ENCODE data around the gene CDCP2. TPM values are rescaled to one million over a fixed set of nuclear protein-coding genes. Genes with fewer than 3 reads are reported as not detected.
A peak's percentile ranks its signal among the peaks of the same experiment; 100 is the strongest.

CDCP2 gene
- total and polyA plus RNA-seq, 8 donors: 0.15 to 0.18 (median 0.18) TPM; not detected in 4

DNA sequence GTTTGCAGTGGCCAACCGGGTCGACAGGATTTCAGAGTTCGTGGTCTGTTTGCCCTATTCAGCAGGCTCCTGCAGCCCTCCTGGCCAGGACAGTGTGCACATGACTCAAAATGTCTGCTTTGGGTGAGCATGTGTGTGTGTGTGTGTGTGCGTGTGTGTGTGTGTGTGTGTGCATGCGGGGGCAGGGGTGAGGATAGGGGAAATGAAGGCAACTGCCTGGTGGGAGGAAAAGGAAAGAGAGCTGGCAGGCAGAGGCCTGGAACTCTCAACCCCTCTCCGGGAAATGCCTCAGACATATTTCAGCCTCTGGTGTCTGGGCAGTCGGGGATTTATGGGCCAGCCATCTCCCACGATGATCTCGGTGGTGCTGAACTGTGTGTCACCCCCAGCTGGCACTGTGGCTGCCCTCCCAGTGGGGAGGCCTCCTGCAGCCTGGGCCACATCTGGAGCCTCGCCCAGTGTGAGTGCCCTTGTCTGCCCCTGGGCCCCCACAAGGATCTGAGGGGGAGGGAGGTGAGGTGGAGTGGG is 15.2 kb downstream of the CDCP2 start:
- H3K4me3 ChIP-seq: no peak overlapping the region
- DNase-seq: peak in 1 of 4 donors; percentile 40
- no peak overlapping the region for H3K27ac ChIP-seq
- intact Hi-C loops (cut with DNase I): no loop called here
- no peaks in the 10 kb centered on the region for H3K9me3 ChIP-seq
- ATAC-seq: peak; percentile 49
- H3K27me3 ChIP-seq: no peaks in the 10 kb centered on the region
- no peaks in the 10 kb centered on the region for H3K4me1 ChIP-seq
- TF ChIP-seq, protein P1, sequence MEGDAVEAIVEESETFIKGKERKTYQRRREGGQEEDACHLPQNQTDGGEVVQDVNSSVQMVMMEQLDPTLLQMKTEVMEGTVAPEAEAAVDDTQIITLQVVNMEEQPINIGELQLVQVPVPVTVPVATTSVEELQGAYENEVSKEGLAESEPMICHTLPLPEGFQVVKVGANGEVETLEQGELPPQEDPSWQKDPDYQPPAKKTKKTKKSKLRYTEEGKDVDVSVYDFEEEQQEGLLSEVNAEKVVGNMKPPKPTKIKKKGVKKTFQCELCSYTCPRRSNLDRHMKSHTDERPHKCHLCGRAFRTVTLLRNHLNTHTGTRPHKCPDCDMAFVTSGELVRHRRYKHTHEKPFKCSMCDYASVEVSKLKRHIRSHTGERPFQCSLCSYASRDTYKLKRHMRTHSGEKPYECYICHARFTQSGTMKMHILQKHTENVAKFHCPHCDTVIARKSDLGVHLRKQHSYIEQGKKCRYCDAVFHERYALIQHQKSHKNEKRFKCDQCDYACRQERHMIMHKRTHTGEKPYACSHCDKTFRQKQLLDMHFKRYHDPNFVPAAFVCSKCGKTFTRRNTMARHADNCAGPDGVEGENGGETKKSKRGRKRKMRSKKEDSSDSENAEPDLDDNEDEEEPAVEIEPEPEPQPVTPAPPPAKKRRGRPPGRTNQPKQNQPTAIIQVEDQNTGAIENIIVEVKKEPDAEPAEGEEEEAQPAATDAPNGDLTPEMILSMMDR (IDR thresholded peaks at IDR 0.05): no peak
- no peaks in the 10 kb centered on the region for H3K36me3 ChIP-seq

DNA sequence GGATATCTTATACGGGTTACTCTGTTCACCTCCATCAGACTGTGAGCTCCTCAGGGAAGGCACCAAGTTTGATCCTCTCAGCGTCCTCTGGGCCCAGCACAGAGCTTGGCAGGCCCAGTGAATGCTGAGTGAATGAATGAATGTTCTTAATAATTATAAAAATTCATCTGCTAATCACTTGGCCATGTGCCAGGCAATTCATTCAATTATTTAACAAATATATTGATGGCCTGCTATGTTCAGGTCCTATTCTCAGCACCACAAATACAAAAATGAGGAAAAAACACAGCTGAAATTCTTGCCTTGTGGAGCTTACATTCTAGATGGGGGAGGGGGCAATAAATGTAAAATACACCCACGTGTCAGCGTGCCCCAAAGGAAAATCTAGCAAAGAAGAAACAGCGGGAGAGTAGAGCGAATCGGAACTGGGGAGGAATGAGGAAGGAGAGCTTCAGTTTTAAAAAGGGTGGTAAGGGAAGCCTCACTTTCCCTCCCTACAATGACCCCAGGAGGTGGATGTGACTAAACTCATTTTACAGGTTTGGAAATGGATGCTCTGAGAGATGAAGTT is 15.8 kb downstream of the CDCP2 start:
- Histone ChIP-seq H3K36me3 (no peaks in the 10 kb centered on the region), H3K4me3 (no peak overlapping the region), H3K9me3 (no peaks in the 10 kb centered on the region), H3K4me1 (no peaks in the 10 kb centered on the region), H3K27ac (no peak overlapping the region), H3K27me3 (no peaks in the 10 kb centered on the region)
- no peak for DNase-seq
- ATAC-seq: no peak
- intact Hi-C loops (cut with DNase I): no loop called here
- TF ChIP-seq, protein P1 (IDR thresholded peaks at IDR 0.05): no peak

DNA sequence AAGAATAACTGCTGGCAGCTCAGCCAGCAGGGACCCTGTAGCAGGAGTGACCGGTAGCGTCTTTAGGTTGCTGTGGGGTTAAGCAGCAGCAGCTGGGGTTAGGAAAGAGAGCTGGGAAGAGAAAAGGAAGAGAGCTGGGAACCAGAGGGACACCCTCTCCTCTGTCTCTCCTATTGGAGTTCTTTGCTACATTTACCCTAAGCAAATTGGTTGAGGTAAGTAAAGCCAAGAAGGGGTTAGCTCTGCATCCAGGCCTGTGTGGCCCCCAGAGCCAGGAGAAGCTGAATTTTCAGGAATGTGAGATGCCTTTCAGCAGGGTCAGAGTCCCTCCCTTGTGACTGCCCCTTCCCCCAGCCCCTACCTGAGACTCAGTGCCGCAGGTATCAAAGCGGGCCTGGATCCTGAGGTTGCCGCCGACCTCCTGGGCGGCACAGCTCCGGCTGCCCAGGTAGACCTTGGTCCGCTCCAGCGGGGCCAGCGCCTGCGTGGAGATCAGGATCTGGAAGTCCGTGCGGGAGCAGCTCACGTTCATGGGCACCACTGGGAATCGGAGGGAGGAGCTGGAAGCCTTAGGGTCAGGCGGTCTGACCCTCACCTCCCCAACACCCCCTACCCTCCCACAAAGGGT is 16.4 kb downstream of the CDCP2 start:
- no peak for ATAC-seq
- Histone ChIP-seq H3K4me3 (no peak overlapping the region), H3K4me1 (no peaks in the 10 kb centered on the region), H3K9me3 (no peaks in the 10 kb centered on the region), H3K36me3 (no peaks in the 10 kb centered on the region), H3K27ac (no peak overlapping the region), H3K27me3 (no peaks in the 10 kb centered on the region)
- TF ChIP-seq, protein P1 (IDR thresholded peaks at IDR 0.05): no peak
- no peak for DNase-seq
- intact Hi-C loops (cut with DNase I): no loop called here

DNA sequence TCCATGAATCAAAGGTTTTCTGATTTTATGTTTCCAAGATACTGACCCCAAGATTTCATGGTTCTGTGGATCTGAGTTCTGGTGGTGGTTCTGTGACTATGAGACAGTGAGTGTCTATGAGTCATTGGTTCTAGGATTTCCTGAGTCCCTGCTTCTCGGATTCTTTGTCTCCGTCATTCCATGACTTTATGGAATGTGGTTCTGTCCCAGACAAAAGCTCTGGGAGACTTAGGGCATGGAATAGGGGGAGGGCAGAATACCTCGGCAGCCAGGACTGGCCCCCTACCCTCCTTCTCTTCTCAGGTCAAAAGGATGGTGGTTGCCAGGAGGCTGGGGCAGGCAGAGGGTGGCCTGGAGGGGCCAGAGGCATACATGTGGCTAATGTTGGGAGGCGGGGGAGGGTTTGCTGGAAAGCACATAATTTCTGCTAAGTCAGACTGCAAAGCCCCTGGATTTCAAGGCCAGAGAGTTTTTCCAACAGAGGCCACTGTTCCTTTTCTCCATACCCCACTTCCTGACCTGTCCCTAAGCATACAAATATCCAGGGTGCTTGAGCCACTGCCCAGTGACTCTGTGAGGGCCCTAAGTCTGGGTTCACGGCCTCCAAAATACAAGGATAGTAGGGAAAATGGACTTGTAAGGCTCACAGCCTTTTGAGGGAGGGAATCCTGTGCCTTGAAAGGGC is 17.2 kb downstream of the CDCP2 start:
- Histone ChIP-seq H3K4me1 (no peaks in the 10 kb centered on the region), H3K36me3 (no peaks in the 10 kb centered on the region), H3K27ac (no peak overlapping the region), H3K27me3 (no peaks in the 10 kb centered on the region), H3K9me3 (no peaks in the 10 kb centered on the region), H3K4me3 (no peak overlapping the region)
- TF ChIP-seq, protein P1 (IDR thresholded peaks at IDR 0.05): no peak
- ATAC-seq (no peak), DNase-seq (no peak)
- intact Hi-C loops (cut with DNase I): no loop called here

DNA sequence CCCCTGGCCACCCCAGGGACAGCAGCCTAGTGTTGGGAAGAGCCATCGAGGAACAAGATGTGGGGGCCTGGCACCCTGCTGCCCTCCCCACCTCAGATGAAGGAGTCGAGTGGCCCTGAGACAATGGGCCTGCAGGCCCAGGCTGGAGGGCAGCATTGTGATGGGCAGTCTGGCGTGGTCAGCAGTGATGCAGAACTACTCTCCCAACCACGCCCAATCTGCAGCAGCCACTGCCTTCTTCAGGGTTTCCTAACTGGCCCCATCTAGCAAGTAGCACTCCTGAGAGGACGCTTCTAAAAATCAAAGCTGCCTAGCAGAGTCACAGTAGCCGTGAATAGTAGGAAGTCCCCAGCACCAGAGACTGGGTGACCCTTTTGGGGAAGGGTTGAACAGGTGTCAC is 18.5 kb downstream of the CDCP2 start:
- H3K27me3 ChIP-seq: no peaks in the 10 kb centered on the region
- DNase-seq: no peak
- H3K4me3 ChIP-seq: no peak overlapping the region
- no peaks in the 10 kb centered on the region for H3K36me3 ChIP-seq
- H3K27ac ChIP-seq: no peak overlapping the region
- H3K4me1 ChIP-seq: no peaks in the 10 kb centered on the region
- intact Hi-C loops (cut with DNase I): no loop called here
- TF ChIP-seq, protein P1 (IDR thresholded peaks at IDR 0.05): no peak
- H3K9me3 ChIP-seq: no peaks in the 10 kb centered on the region
- ATAC-seq: no peak
